GM12878 (cell line): ENCODE data around the gene PFKFB2. TPM values are rescaled to one million over a fixed set of nuclear protein-coding genes. Genes with fewer than 3 reads are reported as not detected.

Source experiments
- ATAC-seq: fragments of 200-7000 bp; cut with Tn5 transposase; 3 replicates; pipeline ENCODE4 v1.9.1; 2020; ENCODE audit warnings: mild to moderate bottlenecking, moderate library complexity
- BruUV-seq: library from RNA; stranded (reverse); fragments of 400-500 nt; replicated peaks from 2 replicates; lab custom pipeline; 2021; lab: Mats Ljungman, UMichigan
- CTCF ChIA-PET: fragments of 300-600 bp; sonication (Branson Sonifier 250); formaldehyde crosslinking; extraction: SDS; loops from one replicate; lab custom pipeline; 2021; ENCODE audit warnings: inconsistent platforms; lab: Yijun Ruan, JAX
- POLR2A ChIA-PET: fragments of 350-600 bp; formaldehyde crosslinking; extraction: SDS; loops from one replicate; lab custom pipeline; 2021; ENCODE audit warnings: inconsistent platforms; lab: Charles Lee
- RAD21 ChIA-PET: fragments of 300-600 bp; sonication (Branson Sonifier 250); formaldehyde crosslinking; loops from one replicate; lab custom pipeline; 2023; ENCODE audit warnings: antibody characterized with exemption; ENCODE audit not compliant: unreplicated experiment; lab: Charles Lee
- SMC1A ChIA-PET: fragments of 300-600 bp; sonication (Branson Sonifier 250); formaldehyde crosslinking; loops from one replicate; lab custom pipeline; 2023; ENCODE audit not compliant: unreplicated experiment, uncharacterized antibody; lab: Charles Lee
- DNase-seq: peaks from one replicate; pipeline ENCODE4 v3.0.0-alpha.2; 2011; ENCODE audit warnings: low read depth, low spot score
- FAIRE-seq: peaks from 3 replicates; lab custom pipeline; 2011; peaks lifted over from hg19 to GRCh38; lab: Jason Lieb, UNC
- H2AFZ ChIP-seq: 2 replicates; pipeline ENCODE4 v1.6.0; 2011; ENCODE audit warnings: low read depth, low read length, control low read depth; ENCODE audit not compliant: control insufficient read depth
- H3K27ac ChIP-seq: 2 replicates; pipeline ENCODE4 v1.5.1; 2011; ENCODE audit warnings: control low read depth; ENCODE audit not compliant: control insufficient read depth, insufficient read depth
- H3K27me3 ChIP-seq, 2 experiments: replicated peaks in 1 of 2; 2 replicates each; pipeline versions ENCODE4 v1.6.0 to v1.6.1; 2011; ENCODE audit warnings: low read length in 1 of 2; ENCODE audit not compliant: control insufficient read depth in 2 of 2, insufficient read depth in 2 of 2
- H3K36me3 ChIP-seq, 2 experiments: 2 replicates each; pipeline ENCODE4 v1.5.1; 2011; ENCODE audit warnings: low read length in 1 of 2; ENCODE audit not compliant: control insufficient read depth in 2 of 2, insufficient read depth in 2 of 2
- H3K4me1 ChIP-seq: 2 replicates; pipeline ENCODE4 v1.6.1; 2011; ENCODE audit warnings: mild to moderate bottlenecking, low read length, moderate library complexity, mixed read lengths; ENCODE audit not compliant: control insufficient read depth, insufficient read depth
- H3K4me2 ChIP-seq: 2 replicates; pipeline ENCODE4 v1.6.0; 2011; ENCODE audit warnings: control low read depth; ENCODE audit not compliant: control insufficient read depth, insufficient read depth
- H3K4me3 ChIP-seq: fragments of 200-600 bp; sonication (generic); 2 replicates; pipeline ENCODE4 v1.5.1; 2016
- H3K79me2 ChIP-seq: 2 replicates; pipeline ENCODE4 v1.6.0; 2011; ENCODE audit warnings: low read length; ENCODE audit not compliant: control insufficient read depth, insufficient read depth
- H3K9ac ChIP-seq: 2 replicates; pipeline ENCODE4 v1.8.0; 2011; ENCODE audit warnings: low read length, control low read depth, mixed read lengths; ENCODE audit not compliant: control insufficient read depth, insufficient read depth
- H3K9me3 ChIP-seq: replicated peaks from 3 replicates; pipeline ENCODE4 v1.5.1; 2011; ENCODE audit warnings: mild to moderate bottlenecking, low read length; ENCODE audit not compliant: control insufficient read depth, insufficient read depth
- H4K20me1 ChIP-seq: 2 replicates; pipeline ENCODE4 v1.6.0; 2011; ENCODE audit not compliant: control insufficient read depth, insufficient read depth
- SIN3A ChIP-seq: IDR thresholded peaks from 2 replicates; pipeline ENCODE4 v1.6.1; 2012; ENCODE audit warnings: low read depth, low read length, improper control_type of control experiment
- SREBF1 ChIP-seq: IDR thresholded peaks from 2 replicates; pipeline ENCODE4 v1.6.1; 2012; ENCODE audit warnings: mild to moderate bottlenecking, low read length
- ZNF24 ChIP-seq: fragments of 450-650 bp; IDR thresholded peaks from 2 replicates; pipeline ENCODE4 v1.6.1; 2017; ENCODE audit warnings: antibody characterized with exemption, mild to moderate bottlenecking
- ZNF622 ChIP-seq: fragments of 450-650 bp; IDR thresholded peaks from 2 replicates; pipeline ENCODE4 v1.6.1; 2017; ENCODE audit warnings: mild to moderate bottlenecking, inconsistent platforms
- whole genome bisulfite sequencing: methylation state at CpG from one replicate; pipeline ENCODE4 v1.1.6; 2016; ENCODE audit warnings: low lambda C conversion rate; ENCODE audit not compliant: insufficient replicate concordance, insufficient coverage; ENCODE audit errors: missing lambda C conversion rate; 5-methylcytosine and 5-hydroxymethylcytosine counted together
- in situ Hi-C: fragments of 300-500 bp; cut with MboI; formaldehyde crosslinking; loops from 9 replicates; pipeline ENCODE4 v1.14.3; 2018; ENCODE audit warnings: mixed read lengths
- intact Hi-C: fragments of 100-400 bp; cut with micrococcal nuclease; formaldehyde crosslinking; loops from one replicate; pipeline ENCODE4 v1.14.2; 2022; ENCODE audit not compliant: unreplicated experiment
- polyA plus RNA-seq, 11 experiments: library from polyadenylated mRNA; depleted of rRNA in 4 of 11; unstranded in 6 of 11; stranded (reverse) in 5 of 11; fragments of >200 nt; fragmentation: Nextera tagmentation in 4 of 11; fragmentation: Illumina TruSeq in 1 of 11; extraction: Ambion mirVana in 4 of 11; extraction: Trizol in 1 of 11; gene quantifications; 1 replicate in 1 of 11; 2 replicates in 10 of 11; pipeline versions ENCODE4 v1.2.1 to v1.2.3, GENCODE V29; 2011 to 2016; ENCODE audit warnings: inconsistent platforms in 2 of 11, missing spikeins in 2 of 11, low read depth in 1 of 11
- total RNA-seq, 4 experiments: library from RNA; depleted of rRNA in 3 of 4; stranded (reverse); fragments of >200 nt in 3 of 4; fragmentation: Illumina TruSeq in 1 of 4; extraction: Trizol in 1 of 4; gene quantifications; 2 replicates each; pipeline versions ENCODE4 v1.2.1 to v1.2.3, GENCODE V29; 2013 to 2021
- TF ChIP-seq, protein P1 (sequence below): fragments of 450-650 bp; IDR thresholded peaks from 2 replicates; pipeline ENCODE4 v1.6.1; 2016; ENCODE audit warnings: mild to moderate bottlenecking, moderate library complexity, borderline replicate concordance
- TF ChIP-seq, protein P2 (sequence below): fragments of 450-650 bp; formaldehyde crosslinking; IDR thresholded peaks from 2 replicates; pipeline ENCODE4 v1.5.0; 2022; ENCODE audit warnings: mild to moderate bottlenecking, missing genetic modification characterization
- TF ChIP-seq, protein P3 (sequence below): fragments of 450-650 bp; IDR thresholded peaks from 2 replicates; pipeline ENCODE4 v1.6.1; 2017; ENCODE audit warnings: mild to moderate bottlenecking
- TF ChIP-seq, protein P4 (sequence below): fragments of 450-650 bp; conservative IDR thresholded peaks from 2 replicates; pipeline ENCODE4 v1.6.1; 2017; ENCODE audit warnings: mild to moderate bottlenecking, moderate library complexity

PFKFB2 gene
- total and polyA plus RNA-seq, 10 of the 15 experiments (the other 5 are each of a cell fraction or from before 2014, with no cell fraction given) = 0.40 to 1.3 (median 1.0) TPM

DNA sequence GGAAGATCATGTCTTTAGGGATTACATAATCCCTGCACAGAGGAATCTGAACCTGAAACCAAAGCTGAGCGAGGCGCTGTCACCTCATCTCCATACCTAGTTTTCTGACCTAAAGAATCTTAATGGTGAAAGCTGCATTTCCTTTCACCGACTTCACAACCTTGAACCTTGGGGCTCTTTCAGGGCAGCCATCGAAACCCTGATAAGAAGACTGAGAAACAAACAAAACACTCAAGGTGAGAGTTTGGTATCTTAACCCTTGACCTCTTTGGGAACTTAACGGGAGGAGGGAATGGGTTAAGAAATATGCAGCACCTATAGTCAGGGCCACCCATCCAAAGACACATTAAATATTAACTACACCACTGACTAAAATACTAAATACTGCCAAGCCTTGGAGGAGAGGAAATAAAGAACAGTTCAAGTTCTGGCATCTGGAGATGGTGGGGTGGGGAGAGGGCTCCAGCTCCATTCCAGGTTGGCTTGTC is 22.5 kb upstream of the PFKFB2 start:
- ChIA-PET SMC1A (interaction anchor here (0.7 kb wide), 1 partner anchor 45 kb away, joined by 3 read pairs; no protein-coding TSS in a partner anchor), CTCF (interaction anchor here (0.9 to 5.3 kb wide), 4 partner anchors 10 to 48 kb away, joined by 3 to 19 read pairs (median 6); no protein-coding TSS in a partner anchor), POLR2A (no interaction called here)
- 41% methylated on average over 5 of the region's 5 CpGs for WGBS
- H3K27ac ChIP-seq = no peak overlapping the region
- peaks cover 3 to 10% of the 10 kb centered on the region in 2 experiments; a peak in 3 of 4 replicates for H3K27me3 ChIP-seq
- no peaks in the 10 kb centered on the region for H4K20me1 ChIP-seq
- H3K4me3 ChIP-seq = no peak overlapping the region
- H3K79me2 ChIP-seq = no peaks in the 10 kb centered on the region
- H3K9me3 ChIP-seq = no peaks in the 10 kb centered on the region
- BruUV-seq = no TSS peak
- FAIRE-seq (no peak), DNase-seq (no peak)
- no peak overlapping the region for H2AFZ ChIP-seq
- in situ Hi-C loops (no loop called here), intact Hi-C loops (no loop called here)
- TF ChIP-seq ZNF24 = no peak
- TF ChIP-seq, protein P1, sequence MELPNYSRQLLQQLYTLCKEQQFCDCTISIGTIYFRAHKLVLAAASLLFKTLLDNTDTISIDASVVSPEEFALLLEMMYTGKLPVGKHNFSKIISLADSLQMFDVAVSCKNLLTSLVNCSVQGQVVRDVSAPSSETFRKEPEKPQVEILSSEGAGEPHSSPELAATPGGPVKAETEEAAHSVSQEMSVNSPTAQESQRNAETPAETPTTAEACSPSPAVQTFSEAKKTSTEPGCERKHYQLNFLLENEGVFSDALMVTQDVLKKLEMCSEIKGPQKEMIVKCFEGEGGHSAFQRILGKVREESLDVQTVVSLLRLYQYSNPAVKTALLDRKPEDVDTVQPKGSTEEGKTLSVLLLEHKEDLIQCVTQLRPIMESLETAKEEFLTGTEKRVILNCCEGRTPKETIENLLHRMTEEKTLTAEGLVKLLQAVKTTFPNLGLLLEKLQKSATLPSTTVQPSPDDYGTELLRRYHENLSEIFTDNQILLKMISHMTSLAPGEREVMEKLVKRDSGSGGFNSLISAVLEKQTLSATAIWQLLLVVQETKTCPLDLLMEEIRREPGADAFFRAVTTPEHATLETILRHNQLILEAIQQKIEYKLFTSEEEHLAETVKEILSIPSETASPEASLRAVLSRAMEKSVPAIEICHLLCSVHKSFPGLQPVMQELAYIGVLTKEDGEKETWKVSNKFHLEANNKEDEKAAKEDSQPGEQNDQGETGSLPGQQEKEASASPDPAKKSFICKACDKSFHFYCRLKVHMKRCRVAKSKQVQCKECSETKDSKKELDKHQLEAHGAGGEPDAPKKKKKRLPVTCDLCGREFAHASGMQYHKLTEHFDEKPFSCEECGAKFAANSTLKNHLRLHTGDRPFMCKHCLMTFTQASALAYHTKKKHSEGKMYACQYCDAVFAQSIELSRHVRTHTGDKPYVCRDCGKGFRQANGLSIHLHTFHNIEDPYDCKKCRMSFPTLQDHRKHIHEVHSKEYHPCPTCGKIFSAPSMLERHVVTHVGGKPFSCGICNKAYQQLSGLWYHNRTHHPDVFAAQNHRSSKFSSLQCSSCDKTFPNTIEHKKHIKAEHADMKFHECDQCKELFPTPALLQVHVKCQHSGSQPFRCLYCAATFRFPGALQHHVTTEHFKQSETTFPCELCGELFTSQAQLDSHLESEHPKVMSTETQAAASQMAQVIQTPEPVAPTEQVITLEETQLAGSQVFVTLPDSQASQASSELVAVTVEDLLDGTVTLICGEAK = no peak
- no peak for TF ChIP-seq SREBF1
- TF ChIP-seq, protein P2, sequence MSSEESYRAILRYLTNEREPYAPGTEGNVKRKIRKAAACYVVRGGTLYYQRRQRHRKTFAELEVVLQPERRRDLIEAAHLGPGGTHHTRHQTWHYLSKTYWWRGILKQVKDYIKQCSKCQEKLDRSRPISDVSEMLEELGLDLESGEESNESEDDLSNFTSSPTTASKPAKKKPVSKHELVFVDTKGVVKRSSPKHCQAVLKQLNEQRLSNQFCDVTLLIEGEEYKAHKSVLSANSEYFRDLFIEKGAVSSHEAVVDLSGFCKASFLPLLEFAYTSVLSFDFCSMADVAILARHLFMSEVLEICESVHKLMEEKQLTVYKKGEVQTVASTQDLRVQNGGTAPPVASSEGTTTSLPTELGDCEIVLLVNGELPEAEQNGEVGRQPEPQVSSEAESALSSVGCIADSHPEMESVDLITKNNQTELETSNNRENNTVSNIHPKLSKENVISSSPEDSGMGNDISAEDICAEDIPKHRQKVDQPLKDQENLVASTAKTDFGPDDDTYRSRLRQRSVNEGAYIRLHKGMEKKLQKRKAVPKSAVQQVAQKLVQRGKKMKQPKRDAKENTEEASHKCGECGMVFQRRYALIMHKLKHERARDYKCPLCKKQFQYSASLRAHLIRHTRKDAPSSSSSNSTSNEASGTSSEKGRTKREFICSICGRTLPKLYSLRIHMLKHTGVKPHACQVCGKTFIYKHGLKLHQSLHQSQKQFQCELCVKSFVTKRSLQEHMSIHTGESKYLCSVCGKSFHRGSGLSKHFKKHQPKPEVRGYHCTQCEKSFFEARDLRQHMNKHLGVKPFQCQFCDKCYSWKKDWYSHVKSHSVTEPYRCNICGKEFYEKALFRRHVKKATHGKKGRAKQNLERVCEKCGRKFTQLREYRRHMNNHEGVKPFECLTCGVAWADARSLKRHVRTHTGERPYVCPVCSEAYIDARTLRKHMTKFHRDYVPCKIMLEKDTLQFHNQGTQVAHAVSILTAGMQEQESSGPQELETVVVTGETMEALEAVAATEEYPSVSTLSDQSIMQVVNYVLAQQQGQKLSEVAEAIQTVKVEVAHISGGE (CRISPR knock-in tag) = no peak
- TF ChIP-seq, protein P3, sequence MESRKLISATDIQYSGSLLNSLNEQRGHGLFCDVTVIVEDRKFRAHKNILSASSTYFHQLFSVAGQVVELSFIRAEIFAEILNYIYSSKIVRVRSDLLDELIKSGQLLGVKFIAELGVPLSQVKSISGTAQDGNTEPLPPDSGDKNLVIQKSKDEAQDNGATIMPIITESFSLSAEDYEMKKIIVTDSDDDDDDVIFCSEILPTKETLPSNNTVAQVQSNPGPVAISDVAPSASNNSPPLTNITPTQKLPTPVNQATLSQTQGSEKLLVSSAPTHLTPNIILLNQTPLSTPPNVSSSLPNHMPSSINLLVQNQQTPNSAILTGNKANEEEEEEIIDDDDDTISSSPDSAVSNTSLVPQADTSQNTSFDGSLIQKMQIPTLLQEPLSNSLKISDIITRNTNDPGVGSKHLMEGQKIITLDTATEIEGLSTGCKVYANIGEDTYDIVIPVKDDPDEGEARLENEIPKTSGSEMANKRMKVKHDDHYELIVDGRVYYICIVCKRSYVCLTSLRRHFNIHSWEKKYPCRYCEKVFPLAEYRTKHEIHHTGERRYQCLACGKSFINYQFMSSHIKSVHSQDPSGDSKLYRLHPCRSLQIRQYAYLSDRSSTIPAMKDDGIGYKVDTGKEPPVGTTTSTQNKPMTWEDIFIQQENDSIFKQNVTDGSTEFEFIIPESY = no peak
- no peak for TF ChIP-seq ZNF622
- no peak for TF ChIP-seq SIN3A
- TF ChIP-seq, protein P4, sequence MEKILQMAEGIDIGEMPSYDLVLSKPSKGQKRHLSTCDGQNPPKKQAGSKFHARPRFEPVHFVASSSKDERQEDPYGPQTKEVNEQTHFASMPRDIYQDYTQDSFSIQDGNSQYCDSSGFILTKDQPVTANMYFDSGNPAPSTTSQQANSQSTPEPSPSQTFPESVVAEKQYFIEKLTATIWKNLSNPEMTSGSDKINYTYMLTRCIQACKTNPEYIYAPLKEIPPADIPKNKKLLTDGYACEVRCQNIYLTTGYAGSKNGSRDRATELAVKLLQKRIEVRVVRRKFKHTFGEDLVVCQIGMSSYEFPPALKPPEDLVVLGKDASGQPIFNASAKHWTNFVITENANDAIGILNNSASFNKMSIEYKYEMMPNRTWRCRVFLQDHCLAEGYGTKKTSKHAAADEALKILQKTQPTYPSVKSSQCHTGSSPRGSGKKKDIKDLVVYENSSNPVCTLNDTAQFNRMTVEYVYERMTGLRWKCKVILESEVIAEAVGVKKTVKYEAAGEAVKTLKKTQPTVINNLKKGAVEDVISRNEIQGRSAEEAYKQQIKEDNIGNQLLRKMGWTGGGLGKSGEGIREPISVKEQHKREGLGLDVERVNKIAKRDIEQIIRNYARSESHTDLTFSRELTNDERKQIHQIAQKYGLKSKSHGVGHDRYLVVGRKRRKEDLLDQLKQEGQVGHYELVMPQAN = no peak
- TF ChIP-seq, all 136 proteins: peak for 0
- Histone ChIP-seq H3K4me1 (no peaks in the 10 kb centered on the region), H3K9ac (no peak overlapping the region), H3K4me2 (no peak overlapping the region), H3K36me3 (no peaks in the 10 kb centered on the region)
- RAD21 ChIA-PET = interaction anchor here (1.6 kb wide), 1 partner anchor 19 kb away, joined by 3 read pairs; no protein-coding TSS in a partner anchor
- ATAC-seq = no peak; the same call in 2 of the 3 replicates
